SHP77 (cell line): ENCODE results near the gene CRYBG2.
"Not testable (repeated sequence)": the region's sequence is repeated elsewhere in the genome, so short reads cannot be mapped to it uniquely, and the experiment has no call there.

Source experiments
- DNase-seq, 2 experiments: peaks; one replicate each; lab custom pipeline; 2025; lab: John Stamatoyannopoulos, UW

CRYBG2 gene

DNA sequence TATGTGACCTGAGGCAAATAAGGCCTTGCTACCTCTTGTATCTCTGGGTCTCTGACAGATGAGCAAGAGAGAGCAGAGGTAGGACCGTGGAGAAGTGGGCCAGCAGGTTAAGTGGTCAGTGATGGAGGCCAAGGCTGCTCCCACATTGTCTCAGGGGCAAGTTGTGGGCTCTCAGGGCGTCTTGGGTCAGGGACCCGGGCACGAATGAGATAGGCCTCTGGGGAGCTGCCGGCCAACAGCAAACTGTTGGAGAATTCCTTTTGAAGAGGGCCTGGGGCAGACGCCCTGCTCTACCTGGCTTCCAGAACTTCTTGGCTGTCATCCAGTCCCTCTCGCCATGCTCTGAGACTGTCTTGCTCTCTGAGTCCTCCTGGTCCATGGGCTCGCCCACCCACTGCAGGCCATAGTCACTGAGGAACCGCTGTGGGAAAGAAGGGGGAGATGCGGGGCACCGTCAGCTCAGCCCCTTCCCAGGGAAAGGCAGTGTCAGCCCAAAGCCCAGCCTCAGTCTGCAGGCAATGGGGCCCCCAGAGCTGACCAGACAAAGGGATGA, 59.9 kb downstream of the CRYBG2 start:
- no peak for DNase-seq

- DNase-seq: not testable (repeated sequence)
Measured at GRCh38 chr1:26292735-26293134, 61.2 kb downstream of the CRYBG2 start.

- no peak for DNase-seq
Measured at GRCh38 chr1:26291939-26292338, 62.0 kb downstream of the CRYBG2 start.

GRCh38 chr1:26291433-26291832, 62.5 kb downstream of the CRYBG2 start:
- no peak for DNase-seq

DNA sequence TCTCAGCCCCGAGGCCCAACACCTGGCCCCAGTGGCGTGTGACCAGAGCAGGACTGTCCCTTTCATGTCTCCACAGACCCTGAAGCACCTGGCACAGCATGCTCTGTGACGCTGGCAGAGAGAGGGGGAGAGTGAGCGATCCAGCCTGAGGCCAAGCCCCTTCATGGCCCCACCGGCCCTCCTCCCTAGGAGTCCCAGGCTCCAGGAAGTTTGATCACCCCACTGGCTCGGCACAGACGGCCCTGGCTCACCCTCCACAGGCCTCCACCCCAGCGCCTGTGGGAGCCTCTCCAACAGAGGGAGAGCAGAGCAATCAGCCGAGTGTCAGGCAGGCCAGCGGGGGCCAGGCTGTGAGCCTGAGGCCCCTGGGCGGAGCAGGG, 63.1 kb downstream of the CRYBG2 start:
- DNase-seq: no peak

- DNase-seq: no peak
Measured at GRCh38 chr1:26290122-26290881, 63.6 kb downstream of the CRYBG2 start.

- no peak for DNase-seq
Measured at GRCh38 chr1:26289158-26290059, 64.5 kb downstream of the CRYBG2 start.

DNA sequence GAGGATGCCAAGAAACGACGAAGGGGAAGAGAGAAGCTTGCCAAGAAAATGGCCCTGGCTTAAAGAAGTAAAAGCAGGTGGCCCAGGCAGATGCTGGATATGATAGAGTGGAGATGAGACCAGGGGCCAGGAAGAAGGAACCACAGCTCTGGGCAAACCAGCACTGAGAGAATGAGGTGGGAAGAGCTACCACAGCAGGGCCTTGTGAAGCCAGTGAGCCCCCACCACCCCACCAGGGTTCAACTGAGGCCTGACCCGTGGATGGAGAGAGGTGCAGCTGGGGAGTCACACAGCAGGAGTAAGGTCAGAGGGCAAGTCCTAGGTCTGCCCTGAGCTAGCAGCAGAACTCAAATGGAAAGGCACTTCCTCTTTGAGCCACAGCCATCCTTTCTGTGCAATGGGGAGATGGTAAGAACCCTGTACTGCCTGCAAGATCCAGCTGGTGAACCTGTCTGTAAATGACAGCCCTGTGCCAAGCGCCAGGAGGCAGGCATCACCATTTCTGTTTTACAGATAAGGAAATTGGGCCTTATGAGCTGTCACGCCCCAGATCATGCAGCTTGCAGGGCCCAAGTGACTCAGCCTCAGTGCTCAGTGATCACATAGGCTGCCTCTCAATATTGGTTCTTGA, 65.5 kb downstream of the CRYBG2 start:
- DNase-seq: no peak

GRCh38 chr1:26287811-26288210, 66.1 kb downstream of the CRYBG2 start:
- DNase-seq: no peak

DNA sequence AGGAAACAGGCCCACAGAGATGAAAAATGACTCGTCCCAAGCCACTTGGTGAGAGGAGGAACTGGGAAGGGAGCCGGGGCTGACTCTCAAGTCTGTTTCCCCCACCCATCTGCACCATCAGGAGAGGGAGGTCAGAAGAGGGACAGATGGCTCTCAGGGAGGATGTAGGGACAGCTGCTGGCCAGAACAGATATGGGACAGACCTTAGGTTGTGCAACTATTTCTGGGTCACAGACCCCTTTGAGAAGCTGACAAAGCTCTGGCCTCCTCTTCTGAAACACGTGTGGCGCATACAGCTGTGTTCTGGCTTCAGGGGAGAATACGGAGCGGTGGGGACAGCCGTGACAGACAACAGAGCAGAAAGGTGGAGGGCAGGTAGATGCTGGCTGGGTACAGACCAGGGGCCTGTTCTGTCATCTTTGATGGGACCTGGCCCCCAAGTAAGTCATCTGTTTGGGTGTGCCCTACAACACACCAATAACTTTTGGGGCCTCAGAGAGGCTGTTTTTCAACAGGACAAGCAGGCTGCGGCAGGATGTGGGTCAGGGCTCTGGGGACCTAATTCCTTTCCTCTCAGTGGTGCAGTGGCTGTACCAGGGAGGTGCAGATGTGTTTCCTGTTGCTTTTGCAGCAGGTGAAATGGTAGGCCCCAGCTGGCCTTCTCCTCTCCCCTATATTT, 66.8 kb downstream of the CRYBG2 start:
- DNase-seq: no peak

- DNase-seq: no peak
Measured at GRCh38 chr1:26286064-26286416, 67.9 kb downstream of the CRYBG2 start.

DNA sequence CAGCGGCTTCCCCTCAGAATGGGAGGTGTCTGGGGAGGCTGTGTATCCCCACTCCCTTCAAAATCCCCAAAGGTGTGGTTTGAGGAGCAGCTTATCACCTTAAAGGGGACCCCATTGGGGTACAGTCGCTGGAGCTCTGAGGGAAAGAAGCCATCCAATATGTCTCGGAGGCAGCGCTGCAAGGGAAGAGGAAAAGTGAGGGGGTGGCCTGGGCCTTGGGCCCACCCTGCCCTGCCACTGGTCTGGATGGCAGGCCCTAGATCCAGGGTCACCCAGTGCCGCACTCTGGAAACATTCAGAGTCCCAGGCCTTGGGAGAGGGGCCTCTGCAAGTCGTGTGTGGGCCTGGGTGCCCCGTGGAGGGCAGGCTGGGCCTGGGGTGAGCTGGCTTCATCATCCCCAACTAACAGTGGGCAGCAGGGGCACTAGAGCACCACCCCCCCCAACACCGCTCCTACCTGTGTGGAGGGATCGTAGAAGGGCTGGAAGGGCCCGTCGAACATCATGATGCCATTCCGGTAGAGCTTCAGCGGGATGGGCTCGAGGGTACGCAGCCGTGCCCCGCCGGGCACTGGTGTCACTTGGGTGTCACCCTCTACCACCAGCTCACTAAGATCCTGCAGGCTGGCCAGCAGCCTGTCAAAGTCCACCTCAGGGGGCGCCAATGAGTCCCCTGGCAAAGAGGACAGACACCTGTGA, 68.4 kb downstream of the CRYBG2 start:
- DNase-seq: peak; percentile 57 to 60

GRCh38 chr1:26284597-26285347, 69.2 kb downstream of the CRYBG2 start:
- DNase-seq: peak; percentile 16 to 40

DNA sequence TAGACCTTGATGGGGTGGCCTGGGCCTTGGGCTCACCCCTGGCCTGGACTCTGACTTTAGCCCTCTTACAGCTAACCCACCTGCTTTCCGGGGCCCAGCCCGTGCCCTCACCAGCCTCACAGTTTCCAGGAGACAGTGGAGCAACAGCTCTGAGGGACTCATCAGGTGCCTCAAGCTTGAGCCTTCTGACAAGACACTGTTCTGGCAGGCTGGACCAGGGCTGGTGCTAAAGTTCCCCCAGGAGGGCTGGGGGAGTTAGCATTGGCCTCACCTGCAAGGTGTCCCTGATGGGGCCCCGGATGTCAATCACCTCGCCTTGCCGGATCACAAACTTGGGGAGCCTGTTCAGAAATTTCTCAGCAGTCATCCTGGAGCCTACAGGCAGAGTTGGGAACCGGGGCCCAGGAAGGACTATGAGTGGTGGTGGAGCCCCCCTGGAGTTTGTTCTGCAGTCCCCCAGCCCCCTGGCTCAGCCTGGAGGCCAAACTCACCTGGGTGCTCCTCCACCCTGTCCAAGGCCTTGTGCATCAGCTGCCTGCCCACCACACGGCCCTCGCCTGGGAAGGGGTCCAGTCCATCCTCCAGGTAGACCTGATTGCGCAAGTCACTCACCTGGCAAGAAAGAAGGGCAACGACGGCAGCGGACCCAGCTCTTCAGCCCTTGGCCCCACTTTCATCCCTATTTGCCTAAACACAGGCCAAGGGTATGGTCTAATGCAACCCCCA, 69.9 kb downstream of the CRYBG2 start:
- DNase-seq: no peak

- DNase-seq: no peak
Measured at GRCh38 chr1:26283279-26283853, 70.6 kb downstream of the CRYBG2 start.

DNA sequence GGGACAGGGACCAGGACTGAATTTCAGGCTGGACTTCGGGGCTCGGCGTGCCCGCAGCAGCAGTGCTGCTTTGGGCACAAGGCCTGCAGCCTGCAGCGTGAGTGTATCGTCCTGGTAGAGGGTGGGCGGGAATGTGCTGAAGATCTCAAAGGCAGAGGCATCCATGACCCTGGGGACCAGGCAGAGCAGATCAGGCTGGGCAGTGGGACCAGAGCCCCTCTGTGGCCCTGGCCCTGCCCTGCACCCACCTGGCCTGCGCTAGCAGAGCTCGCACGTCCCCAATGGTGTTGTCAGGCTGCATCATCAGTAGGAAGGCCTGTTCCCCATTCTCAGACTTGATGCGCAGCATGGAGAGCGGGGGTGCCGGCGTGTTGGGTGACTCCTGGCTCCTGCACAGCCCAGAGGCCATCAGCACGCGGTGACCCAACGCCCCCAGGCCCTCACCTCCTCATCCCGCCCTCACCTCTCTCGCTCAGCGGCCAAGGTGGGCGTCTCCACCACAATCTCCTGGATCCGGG, 71.5 kb downstream of the CRYBG2 start:
- DNase-seq: no peak

- DNase-seq: no peak
Measured at GRCh38 chr1:26281971-26282370, 72.0 kb downstream of the CRYBG2 start.

- no peak for DNase-seq
Measured at GRCh38 chr1:26281091-26281958, 72.6 kb downstream of the CRYBG2 start.
